NCI-H446 treated with DMSO at 0.1 percent for 48 hours (cell line): Measurements from ENCODE around the gene FOXO3.
A peak's percentile ranks its signal among the peaks of the same experiment; 100 is the strongest.

Experiments
- DNase-seq: peaks from one replicate; lab custom pipeline; 2025; lab: John Stamatoyannopoulos, UW

FOXO3 gene

GRCh38 chr6:108574457-108575141 lies 13.9 kb downstream of the FOXO3 start:
- no peak for DNase-seq

GRCh38 chr6:108575905-108576494 lies 15.3 kb downstream of the FOXO3 start:
- no peak for DNase-seq

GRCh38 chr6:108576709-108577108 lies 16.0 kb downstream of the FOXO3 start:
- DNase-seq = no peak

- DNase-seq = no peak
These were observed 17.4 kb downstream of the FOXO3 start for GRCh38 chr6:108578166-108578565.

GRCh38 chr6:108578595-108579327 lies 18.0 kb downstream of the FOXO3 start:
- no peak for DNase-seq

- DNase-seq = no peak
These were observed 18.6 kb downstream of the FOXO3 start for GRCh38 chr6:108579328-108579721.

GRCh38 chr6:108580646-108581045 lies 19.9 kb downstream of the FOXO3 start:
- no peak for DNase-seq

- DNase-seq = no peak
These were observed 20.7 kb downstream of the FOXO3 start for GRCh38 chr6:108581237-108581931.

- no peak for DNase-seq
These were observed 21.3 kb downstream of the FOXO3 start for GRCh38 chr6:108581932-108582475.

- DNase-seq = no peak
These were observed 21.9 kb downstream of the FOXO3 start for GRCh38 chr6:108582618-108583017.

- peak; percentile 15 for DNase-seq
These were observed 23.6 kb downstream of the FOXO3 start for GRCh38 chr6:108584323-108584722.

GRCh38 chr6:108585359-108585758 lies 24.6 kb downstream of the FOXO3 start:
- no peak for DNase-seq

GRCh38 chr6:108585921-108586536 lies 25.3 kb downstream of the FOXO3 start:
- no peak for DNase-seq

GRCh38 chr6:108587258-108588059 lies 26.7 kb downstream of the FOXO3 start:
- DNase-seq = no peak

- no peak for DNase-seq
These were observed 27.9 kb downstream of the FOXO3 start for GRCh38 chr6:108588586-108588985.

- DNase-seq = no peak
These were observed 28.6 kb downstream of the FOXO3 start for GRCh38 chr6:108589244-108589791.

- no peak for DNase-seq
These were observed 30.5 kb downstream of the FOXO3 start for GRCh38 chr6:108591040-108591816.

GRCh38 chr6:108592371-108593337 lies 31.9 kb downstream of the FOXO3 start:
- no peak for DNase-seq

- no peak for DNase-seq
These were observed 33.4 kb downstream of the FOXO3 start for GRCh38 chr6:108594151-108594550.
